Measurements from ENCODE around the gene MAP2K5.
A peak's percentile ranks its signal among the peaks of the same experiment; 100 is the strongest.

MAP2K5 gene

GRCh38 chr15:67820122-67820991 lies 277.9 kb downstream of the MAP2K5 start:
- peaks cover 85% of the 10 kb centered on the region for H3K27me3 ChIP-seq (ENCODE audit: control insufficient read depth, insufficient read depth, low read length)
- peak overlapping the region; percentile 49 for H3K4me3 ChIP-seq (ENCODE audit: low read depth, low read length)

GRCh38 chr15:67820992-67821783 lies 278.7 kb downstream of the MAP2K5 start:
- H3K9me3 ChIP-seq (ENCODE audit: control insufficient read depth, insufficient read depth, low read length) = no peaks in the 10 kb centered on the region
- H3K27me3 ChIP-seq (ENCODE audit: control insufficient read depth, insufficient read depth, low read length) = peaks cover 93% of the 10 kb centered on the region
- H3K4me1 ChIP-seq (ENCODE audit: control insufficient read depth, insufficient read depth, low read length) = peaks cover 41% of the 10 kb centered on the region

More at GRCh38 chr15:67820122-67820991, 277.9 kb downstream of the MAP2K5 start:
- H3K4me1 ChIP-seq (ENCODE audit: control insufficient read depth, insufficient read depth, low read length) = peaks cover 35% of the 10 kb centered on the region
- H3K9ac ChIP-seq (ENCODE audit: low read depth, low read length) = no peak overlapping the region
- no peak overlapping the region for H3K27ac ChIP-seq (ENCODE audit: low read depth, low read length)
- no peaks in the 10 kb centered on the region for H3K36me3 ChIP-seq (ENCODE audit: control insufficient read depth, insufficient read depth, low read length)
- H3K9me3 ChIP-seq (ENCODE audit: control insufficient read depth, insufficient read depth, low read length) = no peaks in the 10 kb centered on the region

GRCh38 chr15:67821784-67822440 lies 279.4 kb downstream of the MAP2K5 start:
- peak overlapping the region; percentile 26 for H3K4me3 ChIP-seq (ENCODE audit: low read depth, low read length)
- no peaks in the 10 kb centered on the region for H3K9me3 ChIP-seq (ENCODE audit: control insufficient read depth, insufficient read depth, low read length)
- H3K9ac ChIP-seq (ENCODE audit: low read depth, low read length) = no peak overlapping the region
- peaks cover 44% of the 10 kb centered on the region for H3K4me1 ChIP-seq (ENCODE audit: control insufficient read depth, insufficient read depth, low read length)
- peaks cover 100% of the 10 kb centered on the region for H3K27me3 ChIP-seq (ENCODE audit: control insufficient read depth, insufficient read depth, low read length)
- no peaks in the 10 kb centered on the region for H3K36me3 ChIP-seq (ENCODE audit: control insufficient read depth, insufficient read depth, low read length)
- H3K27ac ChIP-seq (ENCODE audit: low read depth, low read length) = no peak overlapping the region

More at GRCh38 chr15:67820992-67821783, 278.7 kb downstream of the MAP2K5 start:
- H3K36me3 ChIP-seq (ENCODE audit: control insufficient read depth, insufficient read depth, low read length) = no peaks in the 10 kb centered on the region
- no peak overlapping the region for H3K27ac ChIP-seq (ENCODE audit: low read depth, low read length)
- H3K4me3 ChIP-seq (ENCODE audit: low read depth, low read length) = peak overlapping the region; percentile 26
- H3K9ac ChIP-seq (ENCODE audit: low read depth, low read length) = no peak overlapping the region

GRCh38 chr15:67822537-67823313 lies 280.2 kb downstream of the MAP2K5 start:
- H3K27ac ChIP-seq (ENCODE audit: low read depth, low read length) = no peak overlapping the region
- peaks cover 100% of the 10 kb centered on the region for H3K27me3 ChIP-seq (ENCODE audit: control insufficient read depth, insufficient read depth, low read length)
- H3K4me3 ChIP-seq (ENCODE audit: low read depth, low read length) = peak overlapping the region; percentile 26

GRCh38 chr15:67823314-67824196 lies 281.1 kb downstream of the MAP2K5 start:
- Histone ChIP-seq H3K4me3 (ENCODE audit: low read depth, low read length) (peak overlapping the region; percentile 36), H3K9ac (ENCODE audit: low read depth, low read length) (no peak overlapping the region), H3K9me3 (ENCODE audit: control insufficient read depth, insufficient read depth, low read length) (no peaks in the 10 kb centered on the region), H3K27me3 (ENCODE audit: control insufficient read depth, insufficient read depth, low read length) (peaks cover 100% of the 10 kb centered on the region), H3K27ac (ENCODE audit: low read depth, low read length) (no peak overlapping the region), H3K36me3 (ENCODE audit: control insufficient read depth, insufficient read depth, low read length) (no peaks in the 10 kb centered on the region), H3K4me1 (ENCODE audit: control insufficient read depth, insufficient read depth, low read length) (peaks cover 44% of the 10 kb centered on the region)

More at GRCh38 chr15:67822537-67823313, 280.2 kb downstream of the MAP2K5 start:
- Histone ChIP-seq H3K36me3 (ENCODE audit: control insufficient read depth, insufficient read depth, low read length) (no peaks in the 10 kb centered on the region), H3K4me1 (ENCODE audit: control insufficient read depth, insufficient read depth, low read length) (peaks cover 44% of the 10 kb centered on the region), H3K9ac (ENCODE audit: low read depth, low read length) (no peak overlapping the region), H3K9me3 (ENCODE audit: control insufficient read depth, insufficient read depth, low read length) (no peaks in the 10 kb centered on the region)

GRCh38 chr15:67824197-67824968 lies 281.9 kb downstream of the MAP2K5 start:
- no peak overlapping the region for H3K27ac ChIP-seq (ENCODE audit: low read depth, low read length)
- no peaks in the 10 kb centered on the region for H3K36me3 ChIP-seq (ENCODE audit: control insufficient read depth, insufficient read depth, low read length)
- no peak overlapping the region for H3K9ac ChIP-seq (ENCODE audit: low read depth, low read length)
- H3K9me3 ChIP-seq (ENCODE audit: control insufficient read depth, insufficient read depth, low read length) = no peaks in the 10 kb centered on the region
- 0 out of 2 replicates have a peak overlapping the region, but pooled peaks have one; percentile 26 for H3K4me3 ChIP-seq (ENCODE audit: low read depth, low read length)
- H3K27me3 ChIP-seq (ENCODE audit: control insufficient read depth, insufficient read depth, low read length) = peaks cover 100% of the 10 kb centered on the region
- H3K4me1 ChIP-seq (ENCODE audit: control insufficient read depth, insufficient read depth, low read length) = peaks cover 47% of the 10 kb centered on the region

GRCh38 chr15:67824976-67825880 lies 282.7 kb downstream of the MAP2K5 start, which contains the start of gene SKOR1:
SKOR1 (plus strand) TSS chr15:67825509; CDS start chr15:67825603, 94 bp downstream.
- H3K27ac ChIP-seq (ENCODE audit: low read depth, low read length) = no peak within 1 kb of the TSS
- no peaks in the 10 kb centered on the region for H3K9me3 ChIP-seq (ENCODE audit: control insufficient read depth, insufficient read depth, low read length)
- H3K4me1 ChIP-seq (ENCODE audit: control insufficient read depth, insufficient read depth, low read length) = peaks cover 45% of the 10 kb centered on the region
- H3K27me3 ChIP-seq (ENCODE audit: control insufficient read depth, insufficient read depth, low read length) = peaks cover 100% of the 10 kb centered on the region
- no peak within 1 kb of the TSS for H3K9ac ChIP-seq (ENCODE audit: low read depth, low read length)
- no peaks in the 10 kb centered on the region for H3K36me3 ChIP-seq (ENCODE audit: control insufficient read depth, insufficient read depth, low read length)
- peak within 1 kb of the TSS; percentile 40; the same call in 1 of the 2 replicates for H3K4me3 ChIP-seq (ENCODE audit: low read depth, low read length)

GRCh38 chr15:67825881-67826716 lies 283.6 kb downstream of the MAP2K5 start:
- Histone ChIP-seq H3K36me3 (ENCODE audit: control insufficient read depth, insufficient read depth, low read length) (no peaks in the 10 kb centered on the region), H3K9me3 (ENCODE audit: control insufficient read depth, insufficient read depth, low read length) (no peaks in the 10 kb centered on the region), H3K4me3 (ENCODE audit: low read depth, low read length) (peak overlapping the region; percentile 40; the same call in 1 of the 2 replicates), H3K27ac (ENCODE audit: low read depth, low read length) (no peak overlapping the region), H3K27me3 (ENCODE audit: control insufficient read depth, insufficient read depth, low read length) (peaks cover 100% of the 10 kb centered on the region), H3K4me1 (ENCODE audit: control insufficient read depth, insufficient read depth, low read length) (peaks cover 48% of the 10 kb centered on the region), H3K9ac (ENCODE audit: low read depth, low read length) (no peak overlapping the region)

Measured in HUES48 (cell line).